ENCODE measurements around the gene SPTLC3. TPM values are rescaled to one million over a fixed set of nuclear protein-coding genes. Genes with fewer than 3 reads are reported as not detected.

The SPTLC3 gene
- total RNA-seq, 1 donor from 2014 or later, result 24.5 TPM

DNA sequence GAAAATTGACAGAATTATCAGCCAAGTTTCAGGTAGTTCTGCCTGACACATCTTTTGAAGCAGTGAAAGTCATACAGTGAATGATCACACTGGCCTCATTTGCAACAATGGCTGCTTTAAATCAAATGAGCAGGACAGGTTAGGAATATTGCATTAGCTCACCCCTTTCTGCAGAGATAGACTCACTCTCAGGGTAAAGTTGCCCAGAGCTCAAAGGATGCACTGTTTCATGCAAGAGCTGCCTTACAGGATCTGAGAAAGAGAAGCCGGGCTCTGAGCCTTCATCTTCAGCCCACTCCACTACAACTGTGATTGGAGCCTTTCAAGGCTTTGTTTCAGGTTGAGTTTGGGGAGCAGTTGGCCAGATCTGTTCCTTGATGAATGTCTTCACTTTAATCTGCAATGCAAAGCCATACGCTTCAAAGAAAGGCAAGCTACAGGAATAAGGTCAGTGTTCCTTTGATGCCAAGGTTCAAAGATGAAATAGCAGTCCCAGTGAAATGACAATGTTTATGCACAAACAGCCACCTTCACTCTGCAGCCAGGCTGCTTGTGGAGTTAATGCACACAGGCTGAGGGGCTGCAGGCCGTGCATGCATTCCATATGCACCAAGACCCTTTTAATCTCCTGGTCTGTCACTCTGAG lies 121.4 kb downstream of the SPTLC3 start:
- ATAC-seq, result no peak
- no peak for DNase-seq (ENCODE audit: low spot score)

DNA sequence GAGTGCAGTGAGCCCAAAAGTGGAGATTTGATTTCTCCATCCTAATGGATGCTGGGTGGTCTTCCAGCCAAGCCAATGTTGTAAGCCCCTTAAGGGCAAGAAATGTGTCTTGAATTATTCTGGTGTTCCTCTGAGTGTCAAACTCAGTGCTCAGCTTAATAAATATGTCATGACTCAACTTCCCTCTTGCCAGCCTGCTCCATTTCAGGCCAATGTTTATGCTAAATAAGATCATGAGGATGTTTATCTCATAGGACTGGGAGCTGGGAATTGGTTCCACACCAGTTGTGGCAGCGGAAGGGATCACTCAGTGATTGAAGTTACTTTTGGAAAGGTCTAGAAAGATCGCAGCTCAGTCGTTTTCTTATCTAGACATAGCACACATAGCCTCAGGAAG lies 121.9 kb downstream of the SPTLC3 start:
- no peak for ATAC-seq
- no peak for DNase-seq (ENCODE audit: low spot score)

DNA sequence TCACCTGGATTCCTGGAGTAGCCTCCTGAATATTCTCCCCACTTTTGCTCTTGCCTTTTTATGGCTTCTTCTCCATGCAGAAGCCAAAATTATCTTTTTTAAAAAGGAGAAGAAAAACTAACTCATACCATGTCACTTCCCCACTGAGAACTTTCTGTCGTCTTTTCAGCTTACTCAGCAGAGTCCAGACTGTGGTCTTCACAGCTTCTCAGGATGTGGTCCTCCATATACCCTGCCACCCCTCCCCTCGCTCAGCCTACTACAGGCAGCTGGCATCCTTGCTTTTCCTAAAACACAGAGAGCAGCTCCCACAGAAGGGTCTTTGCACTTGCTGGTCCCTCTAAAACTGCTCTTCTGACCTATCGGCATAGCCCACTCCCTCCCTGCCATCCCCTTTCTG lies 122.9 kb downstream of the SPTLC3 start:
- ATAC-seq, result no peak
- DNase-seq (ENCODE audit: low spot score), result no peak

DNA sequence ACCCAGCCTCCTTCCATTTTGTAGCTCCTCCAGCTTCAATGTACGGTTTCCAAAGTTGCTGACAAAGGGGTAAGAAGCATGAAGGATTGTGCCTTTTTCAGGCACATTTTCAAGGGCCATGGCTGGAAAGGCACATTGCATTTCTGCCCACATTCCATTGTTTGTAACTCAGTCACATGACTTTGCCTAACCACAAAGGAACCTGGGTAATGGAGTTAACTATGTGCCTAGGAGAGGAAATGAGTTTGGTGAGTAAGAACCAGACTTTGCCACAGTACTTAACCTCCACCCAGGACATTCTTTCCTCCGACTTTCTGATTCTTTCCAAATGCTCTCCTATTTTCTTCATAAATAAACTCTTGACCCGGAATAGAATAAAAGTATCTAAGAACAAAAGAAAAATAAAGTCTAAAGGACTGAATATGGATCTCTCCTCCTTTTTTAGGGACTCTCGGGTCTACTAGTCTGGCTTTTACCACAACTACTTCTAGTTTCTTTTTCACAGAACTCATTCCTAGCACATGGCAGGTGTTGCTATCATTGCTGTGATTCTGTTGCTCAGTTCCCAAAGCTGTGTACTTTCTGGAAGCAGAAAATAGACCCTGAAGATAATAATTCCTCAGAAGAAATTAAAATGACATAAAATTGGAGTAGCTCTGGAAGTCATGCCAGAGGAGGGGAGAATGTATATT lies 130.8 kb downstream of the SPTLC3 start:
- ATAC-seq, result no peak
- no peak for DNase-seq (ENCODE audit: low spot score)

DNA sequence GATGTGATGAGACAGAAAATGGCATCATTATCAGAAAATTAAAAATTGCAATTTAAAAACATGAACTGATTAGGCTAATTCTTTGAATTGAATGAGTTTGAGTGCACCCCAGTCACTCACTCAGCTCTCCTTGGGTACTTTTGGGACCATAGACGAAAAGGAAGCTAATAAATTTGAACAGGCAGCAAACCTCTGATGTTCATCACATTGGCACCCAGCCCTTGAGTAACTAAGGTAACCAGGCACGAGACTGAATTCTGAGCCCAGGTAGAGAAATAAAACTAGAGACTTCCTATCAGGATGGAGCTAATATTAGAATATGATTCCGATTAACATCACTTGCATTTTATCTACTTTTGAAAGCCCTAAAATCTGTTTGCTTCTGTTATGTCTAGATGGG lies 131.4 kb downstream of the SPTLC3 start:
- DNase-seq (ENCODE audit: low spot score) (no peak), ATAC-seq (no peak)

DNA sequence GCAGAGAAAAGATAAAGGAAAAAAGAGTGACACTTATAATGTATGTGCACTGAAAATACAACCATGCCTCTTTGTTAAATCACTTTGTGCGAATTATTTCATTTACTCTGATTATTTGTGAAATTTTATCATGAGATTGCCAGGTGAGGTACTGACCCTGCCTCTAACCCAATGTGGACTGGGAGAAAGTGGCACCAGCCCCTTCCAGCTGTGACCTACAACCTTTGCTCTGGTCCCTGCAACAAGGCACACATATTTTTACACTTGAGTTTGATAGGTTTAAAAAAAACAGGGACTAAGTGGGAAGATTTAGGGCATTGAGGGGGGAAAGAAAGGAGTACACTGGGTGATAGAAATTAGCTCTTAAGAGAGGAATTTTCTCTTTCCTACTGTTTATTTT lies 132.0 kb downstream of the SPTLC3 start:
- ATAC-seq, result peak; percentile 70
- DNase-seq (ENCODE audit: low spot score), result no peak

DNA sequence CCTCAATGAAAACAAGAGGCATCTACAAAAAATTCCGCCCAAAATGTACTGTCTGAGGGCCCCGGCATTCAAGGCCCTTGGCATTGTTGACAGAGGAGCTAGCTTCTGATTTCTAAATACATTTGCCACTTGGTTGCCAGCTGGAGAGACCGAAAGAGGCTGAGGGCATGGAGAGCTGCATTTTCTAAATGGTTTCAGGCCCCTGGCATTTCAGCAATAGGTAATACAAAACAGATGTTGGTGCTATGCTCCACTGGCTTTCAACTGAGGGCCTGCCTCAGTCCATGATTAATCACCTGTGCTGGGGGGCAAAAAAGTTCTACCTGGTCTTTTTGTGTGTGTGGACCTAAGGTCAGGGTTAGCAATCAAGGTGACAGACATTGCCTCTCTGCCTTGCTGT lies 132.8 kb downstream of the SPTLC3 start:
- no peak for DNase-seq (ENCODE audit: low spot score)
- ATAC-seq, result no peak

DNA sequence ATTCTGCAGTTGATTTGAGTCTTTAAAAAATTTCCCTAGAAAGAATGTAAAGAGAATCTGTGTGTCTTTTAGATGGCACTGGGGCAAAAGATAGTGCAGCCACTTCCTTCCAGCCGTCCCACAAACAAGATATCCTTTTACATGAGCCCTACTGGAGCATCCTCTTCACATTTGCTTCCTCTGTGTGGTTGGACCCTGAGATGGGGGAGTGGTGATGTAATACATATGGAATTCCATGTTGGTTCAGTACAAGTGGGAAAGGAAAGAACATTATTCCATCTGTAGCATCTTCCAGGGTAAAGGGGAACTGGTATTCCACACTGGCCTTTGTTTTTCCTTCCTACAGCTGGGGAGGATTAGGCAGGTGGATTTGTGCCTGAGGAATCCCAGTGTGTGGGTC lies 133.4 kb downstream of the SPTLC3 start:
- ATAC-seq, result no peak
- DNase-seq (ENCODE audit: low spot score), result no peak

DNA sequence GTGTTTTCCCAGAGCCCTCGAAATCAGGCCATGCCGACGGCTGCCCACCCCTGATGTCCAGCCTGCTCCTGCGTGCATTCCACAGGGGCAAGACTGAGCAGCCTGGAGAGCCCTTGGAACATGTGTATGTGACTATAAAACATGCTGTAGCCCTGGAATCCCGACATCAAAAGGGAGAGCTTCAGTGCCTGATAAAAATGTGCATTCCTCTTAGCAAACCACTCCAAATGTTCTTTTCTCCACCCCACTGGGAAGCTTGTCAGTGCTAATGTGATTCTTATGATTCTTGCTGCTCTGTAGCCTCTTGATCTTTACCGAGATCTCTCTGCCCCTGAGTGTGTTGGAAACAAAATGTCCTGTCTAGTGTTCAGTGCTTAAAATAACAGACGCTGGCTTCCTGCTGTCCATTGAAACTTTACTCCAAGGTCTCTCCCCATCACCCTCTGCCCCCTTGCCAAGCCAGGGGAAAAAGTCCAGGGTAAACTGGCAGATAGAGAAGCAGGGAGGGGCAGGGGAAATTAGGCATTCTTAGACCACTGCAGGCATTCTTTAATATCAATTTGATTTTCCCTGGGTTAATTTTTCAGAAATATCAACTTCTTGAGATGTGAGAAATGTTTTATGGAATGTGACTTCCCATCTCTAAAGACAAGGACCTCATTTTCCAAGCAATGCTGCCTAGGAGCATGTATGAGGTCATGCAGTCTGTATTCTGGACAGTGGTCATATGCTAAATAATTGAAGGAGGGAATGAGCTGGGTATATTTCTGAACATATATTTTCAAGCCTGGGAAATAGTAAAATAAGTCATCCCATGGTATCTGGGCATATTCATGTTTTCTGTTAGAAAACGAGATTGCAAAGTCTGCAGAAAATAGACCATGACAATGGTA lies 138.5 kb downstream of the SPTLC3 start:
- ATAC-seq, result peak; percentile 94
- peak; percentile 76 for DNase-seq (ENCODE audit: low spot score)

DNA sequence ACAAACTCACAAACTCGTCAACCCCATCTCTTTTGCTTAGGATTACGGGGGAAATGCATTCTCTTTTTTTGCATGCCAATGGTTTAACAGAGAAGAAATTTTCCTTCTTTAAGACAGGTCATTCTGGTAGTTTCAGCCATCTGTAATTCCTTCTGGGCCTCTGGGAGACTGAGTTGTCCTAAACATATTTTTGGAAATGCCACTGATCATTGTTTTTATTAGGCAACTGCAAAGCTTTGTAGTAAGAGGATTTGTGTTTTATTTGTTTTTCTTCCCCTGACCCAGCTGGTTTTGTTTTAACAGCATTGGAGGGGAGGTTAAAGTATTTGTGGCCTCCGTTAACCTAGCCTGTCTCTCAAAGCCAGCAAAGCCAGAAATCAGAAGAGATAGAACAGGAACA lies 139.2 kb downstream of the SPTLC3 start:
- ATAC-seq, result peak; percentile 49
- no peak for DNase-seq (ENCODE audit: low spot score)

DNA sequence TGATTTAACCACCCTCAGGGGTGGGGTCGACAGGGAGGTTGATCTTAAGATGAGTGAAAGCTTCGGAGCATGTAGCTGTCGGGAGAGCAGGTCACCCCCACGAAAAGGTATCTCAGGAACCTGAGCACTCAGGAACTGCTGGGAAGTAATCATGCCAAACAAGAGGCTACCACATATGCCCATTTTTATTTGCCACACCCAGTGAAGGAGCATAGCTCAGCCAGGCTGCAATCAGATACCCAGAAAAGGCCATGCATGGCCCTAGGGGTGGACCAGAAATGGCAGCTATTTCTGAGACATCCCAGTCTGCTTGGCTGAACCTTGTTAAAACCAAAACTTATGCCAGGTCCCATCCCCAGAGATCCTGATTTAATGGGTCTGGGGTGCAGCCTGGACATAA lies 139.6 kb downstream of the SPTLC3 start:
- no peak for ATAC-seq
- no peak for DNase-seq (ENCODE audit: low spot score)

DNA sequence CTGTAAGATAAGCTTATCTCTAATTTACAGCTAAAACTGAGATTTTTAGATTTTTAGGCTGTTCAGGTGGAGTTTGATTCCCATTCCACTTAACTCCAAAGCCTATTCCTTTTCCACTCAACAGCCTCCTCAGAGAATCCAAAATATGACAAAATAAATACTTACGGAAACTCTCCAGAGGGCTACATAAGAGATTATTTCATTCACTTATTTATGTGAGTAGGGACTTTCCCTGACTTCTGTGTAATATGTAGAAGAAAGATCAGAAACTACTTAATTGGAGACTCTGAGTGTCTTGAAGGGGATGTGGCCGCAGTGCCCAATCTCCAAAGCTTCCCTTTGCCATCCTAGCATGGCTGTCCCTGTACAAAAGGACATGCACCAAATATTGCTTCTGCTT lies 140.2 kb downstream of the SPTLC3 start:
- DNase-seq (ENCODE audit: low spot score) (no peak), ATAC-seq (no peak)

DNA sequence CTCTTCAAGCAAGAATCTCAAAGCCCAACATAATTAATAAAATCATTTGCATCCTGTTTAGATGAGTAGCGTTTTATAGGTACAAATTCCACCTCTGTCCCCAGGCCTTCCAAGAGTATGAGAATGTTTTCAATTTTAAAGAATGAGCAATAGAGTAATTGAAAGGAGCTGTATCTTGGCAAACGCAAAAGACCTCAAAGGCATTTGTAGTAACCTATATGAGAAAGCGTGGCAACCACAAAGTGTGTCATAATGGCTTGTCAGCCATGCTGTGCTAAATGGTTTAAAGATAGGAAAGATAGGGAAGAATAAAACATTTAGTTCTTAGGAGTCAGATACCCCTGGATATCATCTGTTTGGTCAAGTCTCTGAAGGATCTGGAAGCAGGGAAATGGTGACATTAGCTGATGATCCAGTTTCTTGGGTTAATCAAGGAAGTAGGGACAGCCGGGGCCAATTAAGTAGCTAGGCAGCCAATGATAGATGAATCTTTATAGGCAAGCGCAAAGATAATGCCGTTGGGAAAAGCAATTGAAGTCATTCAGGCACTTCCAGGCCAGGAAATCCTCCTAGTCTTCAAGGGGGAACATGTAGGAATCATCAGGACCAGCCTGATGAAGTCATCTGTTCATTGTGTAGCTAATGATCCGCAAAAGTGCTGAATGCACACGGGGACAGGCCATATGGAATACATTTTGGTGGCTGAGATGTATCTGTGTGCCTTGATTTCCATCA lies 140.8 kb downstream of the SPTLC3 start:
- DNase-seq (ENCODE audit: low spot score) (no peak), ATAC-seq (no peak)

DNA sequence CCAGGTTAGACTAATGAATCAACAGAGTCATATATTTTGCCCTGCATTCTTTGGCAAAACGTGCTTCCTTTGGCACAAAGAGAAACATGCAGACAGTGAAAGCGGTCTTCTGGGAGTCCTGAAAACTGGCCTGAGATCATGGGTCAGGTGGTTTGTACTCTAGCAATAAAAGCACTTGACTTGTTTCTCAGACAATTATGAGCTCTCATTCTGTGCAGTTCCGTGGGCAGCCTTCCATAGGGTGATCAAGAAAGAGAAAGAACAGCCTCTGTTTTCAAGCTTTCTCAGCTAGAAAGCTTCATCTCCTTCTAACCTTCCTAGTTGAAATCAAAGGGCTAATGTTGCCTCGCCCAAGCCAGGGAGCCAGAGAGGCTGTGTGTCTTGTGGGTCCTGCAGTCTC lies 149.6 kb downstream of the SPTLC3 start:
- DNase-seq (ENCODE audit: low spot score), result no peak
- ATAC-seq, result no peak

DNA sequence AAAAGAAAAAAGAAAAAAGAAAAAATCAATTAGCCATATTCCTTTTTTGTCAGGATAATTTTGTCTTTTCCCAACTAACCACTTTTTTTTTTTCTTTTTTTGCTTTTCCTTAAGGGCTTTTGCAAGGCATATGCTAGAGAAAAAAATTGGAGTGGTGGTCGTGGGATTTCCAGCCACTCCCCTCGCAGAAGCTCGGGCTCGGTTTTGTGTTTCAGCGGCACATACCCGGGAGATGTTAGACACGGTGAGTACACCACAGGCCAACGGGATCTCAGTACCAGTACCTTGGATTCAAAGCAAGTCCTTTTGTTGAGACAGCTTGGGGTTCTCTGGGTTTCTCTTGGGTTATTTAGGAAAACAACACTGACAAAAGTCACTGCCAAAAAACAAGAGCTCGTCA lies 151.1 kb downstream of the SPTLC3 start:
- ATAC-seq (no peak), DNase-seq (ENCODE audit: low spot score) (no peak)

DNA sequence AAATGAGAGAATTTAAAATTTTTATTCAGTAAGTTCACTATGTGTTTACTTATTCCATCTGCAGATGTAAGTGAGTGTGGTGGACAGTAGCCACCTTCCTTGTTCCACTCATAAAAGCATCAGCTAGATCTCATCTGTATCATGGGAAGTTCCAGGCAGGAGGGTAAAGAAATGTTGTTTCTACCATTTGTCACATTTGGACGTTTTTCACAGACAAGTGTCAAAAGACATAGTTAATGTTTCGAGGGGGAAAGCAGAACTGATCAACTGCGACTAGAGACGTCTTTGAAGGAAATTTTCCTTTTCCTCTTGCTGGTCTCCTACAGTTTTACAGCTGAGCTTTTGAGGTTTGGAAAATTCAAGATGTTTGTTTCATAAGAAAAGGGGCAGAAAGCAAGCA lies 156.4 kb downstream of the SPTLC3 start:
- no peak for DNase-seq (ENCODE audit: low spot score)
- no peak for ATAC-seq

DNA sequence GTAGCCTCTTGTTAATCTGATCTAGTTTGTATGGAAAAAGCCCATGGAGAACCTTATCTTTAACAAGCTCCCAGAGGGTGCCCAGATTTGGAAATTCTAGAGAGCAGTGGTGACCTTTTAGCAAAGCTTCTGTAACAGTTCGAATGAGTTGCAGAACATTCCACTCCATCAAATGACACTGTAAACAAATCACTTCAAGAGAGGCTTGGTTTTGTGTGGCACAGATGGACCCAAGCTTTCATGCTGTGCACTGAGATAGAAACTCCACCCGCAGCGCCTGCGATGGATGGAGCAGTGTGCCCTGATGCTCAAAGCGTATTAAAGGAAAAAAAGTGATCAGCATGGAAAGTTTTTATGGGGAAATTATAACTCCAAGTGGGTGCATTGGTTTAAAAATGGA lies 157.2 kb downstream of the SPTLC3 start:
- ATAC-seq (no peak), DNase-seq (ENCODE audit: low spot score) (no peak)

DNA sequence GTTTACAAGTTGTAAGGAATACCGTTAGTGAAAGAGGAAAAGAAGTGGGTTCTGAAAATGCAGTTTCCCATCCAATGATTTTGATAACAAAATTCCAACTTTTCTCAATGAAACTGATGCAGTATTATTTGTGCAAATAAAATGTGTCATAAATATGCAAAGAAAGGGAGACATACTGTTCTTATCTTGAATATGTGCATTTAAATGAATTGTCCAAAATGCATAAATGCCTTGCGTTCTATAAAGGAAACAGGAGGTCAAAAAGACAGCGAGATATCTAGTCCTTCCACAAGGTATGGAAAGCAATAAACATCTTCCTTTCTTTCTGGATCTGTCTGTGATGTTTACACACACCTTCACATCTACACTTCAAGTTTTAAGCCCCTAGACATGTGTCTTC lies 157.7 kb downstream of the SPTLC3 start:
- no peak for ATAC-seq
- DNase-seq (ENCODE audit: low spot score), result no peak

DNA sequence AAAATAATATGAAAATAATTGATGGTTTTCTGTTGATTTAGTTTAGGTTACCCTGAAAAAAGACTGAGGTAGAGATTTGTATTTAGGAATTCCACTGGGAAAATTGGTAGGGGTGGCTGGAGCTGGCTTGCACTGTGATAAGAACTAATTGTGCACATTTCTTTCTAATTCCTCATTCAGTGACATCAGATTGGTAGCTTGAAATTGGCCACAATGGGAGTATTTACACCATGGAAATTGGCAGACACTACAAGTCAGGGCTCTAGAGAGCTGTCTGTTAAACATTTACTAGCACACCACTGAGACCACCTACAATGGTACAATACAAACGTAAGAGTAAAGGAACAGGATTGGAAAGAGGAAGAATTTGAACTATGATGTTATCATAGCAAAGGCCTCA lies 160.3 kb downstream of the SPTLC3 start:
- DNase-seq (ENCODE audit: low spot score) (no peak), ATAC-seq (no peak)

DNA sequence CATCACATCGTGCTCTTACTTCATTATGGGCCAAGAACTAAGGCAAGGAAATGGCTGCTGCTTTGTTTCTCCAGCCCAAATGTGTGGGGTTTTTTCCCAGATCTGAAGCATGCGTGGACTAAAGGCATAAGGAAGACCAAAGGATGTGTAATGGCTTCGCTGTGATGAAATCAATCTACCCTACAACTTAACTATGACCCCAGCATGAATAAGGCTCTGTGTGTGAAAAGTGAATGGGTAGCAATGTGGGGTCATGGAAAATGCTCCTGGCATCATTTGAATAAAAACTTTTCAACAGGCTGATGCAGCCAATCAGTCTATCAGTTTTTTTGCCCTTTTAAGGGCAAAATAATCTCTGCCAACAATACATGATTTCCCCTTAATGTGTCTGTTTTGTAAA lies 162.0 kb downstream of the SPTLC3 start:
- ATAC-seq (no peak), DNase-seq (ENCODE audit: low spot score) (no peak)

DNA sequence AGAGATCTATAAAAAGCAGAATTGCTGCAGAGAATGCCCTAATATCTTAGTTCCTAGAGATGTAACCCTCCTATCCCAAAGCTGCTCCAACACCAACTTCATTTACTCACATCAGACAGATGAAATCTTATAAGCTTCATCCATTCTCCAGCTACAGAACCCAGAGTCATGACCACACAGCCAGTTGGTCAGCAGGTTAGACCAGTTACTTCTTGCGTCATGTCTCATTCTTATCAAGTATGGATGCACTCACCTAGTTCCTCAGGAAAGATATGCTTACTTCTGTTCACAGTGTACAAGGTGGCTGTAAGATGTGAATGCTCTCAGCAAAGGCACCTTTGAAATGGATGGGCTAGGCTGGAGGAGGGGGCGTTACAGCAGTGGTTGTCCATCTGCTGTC lies 164.4 kb downstream of the SPTLC3 start:
- DNase-seq (ENCODE audit: low spot score) (no peak), ATAC-seq (no peak)
